GM23248 (cell line): ENCODE measurements around the gene SCAMP5.

ENCODE experiments used
- EZH2 ChIP-seq: fragments of 200-600 bp; sonication (generic); IDR thresholded peaks from 2 replicates; pipeline ENCODE4 v1.6.1; 2018; ENCODE audit warnings: antibody characterized with exemption, mild to moderate bottlenecking; ENCODE audit not compliant: insufficient read depth, poor library complexity, severe bottlenecking
- EZH2phosphoT487 ChIP-seq: fragments of 200-600 bp; sonication (generic); IDR thresholded peaks from 2 replicates; pipeline ENCODE4 v1.6.1; 2018; ENCODE audit warnings: antibody characterized with exemption, moderate library complexity, mild to moderate bottlenecking, low read depth; ENCODE audit not compliant: insufficient read depth

GRCh38 chr15:75030023-75030413 is 34.7 kb downstream of the SCAMP5 start:
- TF ChIP-seq EZH2 (no peak), EZH2phosphoT487 (no peak)
